GM12878 (cell line): ENCODE data around the gene GNB5. TPM values are rescaled to one million over a fixed set of nuclear protein-coding genes. Genes with fewer than 3 reads are reported as not detected.
A peak's percentile ranks its signal among the peaks of the same experiment; 100 is the strongest.

Source experiments
- HDAC6 ChIP-seq: fragments of 200-600 bp; sonication (generic); IDR thresholded peaks from one replicate; pipeline ENCODE4 v1.8.0; 2017; ENCODE audit warnings: antibody characterized with exemption; ENCODE audit not compliant: unreplicated experiment
- MXI1 ChIP-seq: fragments of 150-350 bp; IDR thresholded peaks from 2 replicates; pipeline ENCODE4 v1.6.1; 2011; ENCODE audit warnings: low read depth, mild to moderate bottlenecking, inconsistent platforms, low read length, improper control_type of control experiment
- MYB ChIP-seq: fragments of 150-350 bp; IDR thresholded peaks from 2 replicates; pipeline ENCODE4 v1.6.1; 2014; ENCODE audit warnings: mild to moderate bottlenecking, low read depth, low read length, borderline replicate concordance
- RAD21 ChIP-seq: IDR thresholded peaks from 2 replicates; pipeline ENCODE4 v1.6.1; 2011; ENCODE audit warnings: mild to moderate bottlenecking, low read depth, low read length, moderate library complexity; ENCODE audit not compliant: insufficient read depth
- SPI1 ChIP-seq: IDR thresholded peaks from 2 replicates; pipeline ENCODE4 v1.6.1; 2011; ENCODE audit warnings: low read depth, mild to moderate bottlenecking, low read length, moderate library complexity, borderline replicate concordance; ENCODE audit not compliant: insufficient read depth
- STAT1 ChIP-seq: fragments of 450-650 bp; conservative IDR thresholded peaks from 2 replicates; pipeline ENCODE4 v1.6.1; 2014; ENCODE audit warnings: antibody characterized with exemption, mild to moderate bottlenecking
- STAT3 ChIP-seq: IDR thresholded peaks from 2 replicates; pipeline ENCODE4 v1.6.1; 2011; ENCODE audit warnings: low read depth, low read length, improper control_type of control experiment
- TARDBP ChIP-seq: IDR thresholded peaks from 2 replicates; pipeline ENCODE4 v1.6.1; 2016; ENCODE audit warnings: borderline replicate concordance
- ZNF207 ChIP-seq: fragments of 450-650 bp; IDR thresholded peaks from 2 replicates; pipeline ENCODE4 v1.6.1; 2014; ENCODE audit warnings: antibody characterized with exemption, mild to moderate bottlenecking, borderline replicate concordance
- polyA plus RNA-seq, 11 experiments: library from polyadenylated mRNA; depleted of rRNA in 4 of 11; unstranded in 6 of 11; stranded (reverse) in 5 of 11; fragments of >200 nt; fragmentation: Nextera tagmentation in 4 of 11; fragmentation: Illumina TruSeq in 1 of 11; extraction: Ambion mirVana in 4 of 11; extraction: Trizol in 1 of 11; gene quantifications; 1 replicate in 1 of 11; 2 replicates in 10 of 11; pipeline versions ENCODE4 v1.2.1 to v1.2.3, GENCODE V29; 2011 to 2016; ENCODE audit warnings: inconsistent platforms in 2 of 11, missing spikeins in 2 of 11, low read depth in 1 of 11
- total RNA-seq, 4 experiments: library from RNA; depleted of rRNA in 3 of 4; stranded (reverse); fragments of >200 nt in 3 of 4; fragmentation: Illumina TruSeq in 1 of 4; extraction: Trizol in 1 of 4; gene quantifications; 2 replicates each; pipeline versions ENCODE4 v1.2.1 to v1.2.3, GENCODE V29; 2013 to 2021
- TF ChIP-seq, protein P1 (sequence below): fragments of 450-650 bp; IDR thresholded peaks from 2 replicates; pipeline ENCODE4 v1.6.1; 2018; ENCODE audit warnings: mild to moderate bottlenecking, low read depth, moderate library complexity; ENCODE audit not compliant: partially characterized antibody
- TF ChIP-seq, protein P2 (sequence below): fragments of 450-650 bp; formaldehyde crosslinking; IDR thresholded peaks from 2 replicates; pipeline ENCODE4 v1.5.0; 2022; ENCODE audit warnings: mild to moderate bottlenecking, missing genetic modification characterization
- TF ChIP-seq, protein P3 (sequence below): fragments of 450-650 bp; IDR thresholded peaks from 2 replicates; pipeline ENCODE4 v1.6.1; 2014; ENCODE audit warnings: mild to moderate bottlenecking
- TF ChIP-seq, protein P4 (sequence below): fragments of 450-650 bp; IDR thresholded peaks from 2 replicates; pipeline ENCODE4 v1.6.1; 2017; ENCODE audit warnings: mild to moderate bottlenecking, moderate library complexity
- TF ChIP-seq, protein P5 (sequence below): IDR thresholded peaks from 2 replicates; pipeline ENCODE4 v1.6.1; 2012; ENCODE audit warnings: low read length, inconsistent platforms

The GNB5 gene
- total and polyA plus RNA-seq, 10 of the 15 experiments (the other 5 are each of a cell fraction or from before 2014, with no cell fraction given) = 2.4 to 25.9 (median 15.2) TPM

DNA sequence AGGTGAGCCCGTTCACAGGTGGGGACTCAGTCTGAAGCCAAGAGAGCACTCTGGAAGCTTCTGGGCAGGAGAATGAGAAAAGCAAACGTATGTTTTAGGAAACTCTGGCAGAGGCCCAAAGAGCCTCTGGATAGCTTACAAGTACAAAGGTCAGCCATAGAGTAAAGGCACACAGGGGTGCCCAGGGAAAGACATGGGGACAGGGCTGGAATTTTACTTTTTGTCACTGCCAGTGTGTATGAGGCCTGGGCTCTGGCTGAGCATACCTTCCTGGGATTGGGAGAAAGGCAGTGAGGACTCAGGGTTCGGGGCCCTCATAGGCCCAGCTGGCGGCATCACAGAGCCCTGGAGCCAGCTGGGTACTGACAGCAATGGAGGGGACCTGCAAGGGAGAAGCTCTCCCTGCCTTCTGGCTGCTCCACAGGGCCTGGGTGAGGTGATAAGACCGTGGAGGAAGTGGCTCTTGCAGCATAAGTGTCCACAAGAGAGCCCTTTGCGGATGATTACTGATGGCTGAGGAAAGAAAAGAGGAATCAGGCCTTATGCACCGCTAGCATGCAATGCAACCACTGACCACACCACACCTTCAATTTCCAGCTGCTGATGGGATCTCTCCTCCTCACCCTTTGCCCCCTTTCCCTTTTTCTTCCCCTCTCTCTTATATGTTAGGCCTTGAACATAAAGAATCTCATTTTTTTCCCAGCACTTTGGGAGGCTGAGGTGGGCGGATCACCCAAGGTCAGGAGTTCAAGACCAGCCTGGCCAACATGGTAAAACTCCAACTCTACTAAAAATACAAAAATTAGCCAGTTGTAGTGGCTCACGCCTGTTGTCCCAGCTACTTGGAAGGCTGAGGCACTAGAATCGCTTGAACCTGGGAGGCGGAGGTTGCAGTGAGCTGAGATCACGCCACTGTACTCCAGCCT, 53.5 kb downstream of the GNB5 start (continued):
- TF ChIP-seq, protein P1, sequence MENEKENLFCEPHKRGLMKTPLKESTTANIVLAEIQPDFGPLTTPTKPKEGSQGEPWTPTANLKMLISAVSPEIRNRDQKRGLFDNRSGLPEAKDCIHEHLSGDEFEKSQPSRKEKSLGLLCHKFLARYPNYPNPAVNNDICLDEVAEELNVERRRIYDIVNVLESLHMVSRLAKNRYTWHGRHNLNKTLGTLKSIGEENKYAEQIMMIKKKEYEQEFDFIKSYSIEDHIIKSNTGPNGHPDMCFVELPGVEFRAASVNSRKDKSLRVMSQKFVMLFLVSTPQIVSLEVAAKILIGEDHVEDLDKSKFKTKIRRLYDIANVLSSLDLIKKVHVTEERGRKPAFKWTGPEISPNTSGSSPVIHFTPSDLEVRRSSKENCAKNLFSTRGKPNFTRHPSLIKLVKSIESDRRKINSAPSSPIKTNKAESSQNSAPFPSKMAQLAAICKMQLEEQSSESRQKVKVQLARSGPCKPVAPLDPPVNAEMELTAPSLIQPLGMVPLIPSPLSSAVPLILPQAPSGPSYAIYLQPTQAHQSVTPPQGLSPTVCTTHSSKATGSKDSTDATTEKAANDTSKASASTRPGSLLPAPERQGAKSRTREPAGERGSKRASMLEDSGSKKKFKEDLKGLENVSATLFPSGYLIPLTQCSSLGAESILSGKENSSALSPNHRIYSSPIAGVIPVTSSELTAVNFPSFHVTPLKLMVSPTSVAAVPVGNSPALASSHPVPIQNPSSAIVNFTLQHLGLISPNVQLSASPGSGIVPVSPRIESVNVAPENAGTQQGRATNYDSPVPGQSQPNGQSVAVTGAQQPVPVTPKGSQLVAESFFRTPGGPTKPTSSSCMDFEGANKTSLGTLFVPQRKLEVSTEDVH = no peak
- no peak for TF ChIP-seq STAT1
- TF ChIP-seq MXI1 = no peak
- TF ChIP-seq RAD21 = no peak
- TF ChIP-seq, protein P2, sequence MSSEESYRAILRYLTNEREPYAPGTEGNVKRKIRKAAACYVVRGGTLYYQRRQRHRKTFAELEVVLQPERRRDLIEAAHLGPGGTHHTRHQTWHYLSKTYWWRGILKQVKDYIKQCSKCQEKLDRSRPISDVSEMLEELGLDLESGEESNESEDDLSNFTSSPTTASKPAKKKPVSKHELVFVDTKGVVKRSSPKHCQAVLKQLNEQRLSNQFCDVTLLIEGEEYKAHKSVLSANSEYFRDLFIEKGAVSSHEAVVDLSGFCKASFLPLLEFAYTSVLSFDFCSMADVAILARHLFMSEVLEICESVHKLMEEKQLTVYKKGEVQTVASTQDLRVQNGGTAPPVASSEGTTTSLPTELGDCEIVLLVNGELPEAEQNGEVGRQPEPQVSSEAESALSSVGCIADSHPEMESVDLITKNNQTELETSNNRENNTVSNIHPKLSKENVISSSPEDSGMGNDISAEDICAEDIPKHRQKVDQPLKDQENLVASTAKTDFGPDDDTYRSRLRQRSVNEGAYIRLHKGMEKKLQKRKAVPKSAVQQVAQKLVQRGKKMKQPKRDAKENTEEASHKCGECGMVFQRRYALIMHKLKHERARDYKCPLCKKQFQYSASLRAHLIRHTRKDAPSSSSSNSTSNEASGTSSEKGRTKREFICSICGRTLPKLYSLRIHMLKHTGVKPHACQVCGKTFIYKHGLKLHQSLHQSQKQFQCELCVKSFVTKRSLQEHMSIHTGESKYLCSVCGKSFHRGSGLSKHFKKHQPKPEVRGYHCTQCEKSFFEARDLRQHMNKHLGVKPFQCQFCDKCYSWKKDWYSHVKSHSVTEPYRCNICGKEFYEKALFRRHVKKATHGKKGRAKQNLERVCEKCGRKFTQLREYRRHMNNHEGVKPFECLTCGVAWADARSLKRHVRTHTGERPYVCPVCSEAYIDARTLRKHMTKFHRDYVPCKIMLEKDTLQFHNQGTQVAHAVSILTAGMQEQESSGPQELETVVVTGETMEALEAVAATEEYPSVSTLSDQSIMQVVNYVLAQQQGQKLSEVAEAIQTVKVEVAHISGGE (CRISPR knock-in tag) = no peak
- TF ChIP-seq SPI1 = peak; percentile 68; the same call in 1 of the 2 replicates
- TF ChIP-seq TARDBP = no peak
- TF ChIP-seq, protein P3, sequence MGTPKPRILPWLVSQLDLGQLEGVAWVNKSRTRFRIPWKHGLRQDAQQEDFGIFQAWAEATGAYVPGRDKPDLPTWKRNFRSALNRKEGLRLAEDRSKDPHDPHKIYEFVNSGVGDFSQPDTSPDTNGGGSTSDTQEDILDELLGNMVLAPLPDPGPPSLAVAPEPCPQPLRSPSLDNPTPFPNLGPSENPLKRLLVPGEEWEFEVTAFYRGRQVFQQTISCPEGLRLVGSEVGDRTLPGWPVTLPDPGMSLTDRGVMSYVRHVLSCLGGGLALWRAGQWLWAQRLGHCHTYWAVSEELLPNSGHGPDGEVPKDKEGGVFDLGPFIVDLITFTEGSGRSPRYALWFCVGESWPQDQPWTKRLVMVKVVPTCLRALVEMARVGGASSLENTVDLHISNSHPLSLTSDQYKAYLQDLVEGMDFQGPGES = no peak
- TF ChIP-seq HDAC6 = no peak
- TF ChIP-seq, protein P4, sequence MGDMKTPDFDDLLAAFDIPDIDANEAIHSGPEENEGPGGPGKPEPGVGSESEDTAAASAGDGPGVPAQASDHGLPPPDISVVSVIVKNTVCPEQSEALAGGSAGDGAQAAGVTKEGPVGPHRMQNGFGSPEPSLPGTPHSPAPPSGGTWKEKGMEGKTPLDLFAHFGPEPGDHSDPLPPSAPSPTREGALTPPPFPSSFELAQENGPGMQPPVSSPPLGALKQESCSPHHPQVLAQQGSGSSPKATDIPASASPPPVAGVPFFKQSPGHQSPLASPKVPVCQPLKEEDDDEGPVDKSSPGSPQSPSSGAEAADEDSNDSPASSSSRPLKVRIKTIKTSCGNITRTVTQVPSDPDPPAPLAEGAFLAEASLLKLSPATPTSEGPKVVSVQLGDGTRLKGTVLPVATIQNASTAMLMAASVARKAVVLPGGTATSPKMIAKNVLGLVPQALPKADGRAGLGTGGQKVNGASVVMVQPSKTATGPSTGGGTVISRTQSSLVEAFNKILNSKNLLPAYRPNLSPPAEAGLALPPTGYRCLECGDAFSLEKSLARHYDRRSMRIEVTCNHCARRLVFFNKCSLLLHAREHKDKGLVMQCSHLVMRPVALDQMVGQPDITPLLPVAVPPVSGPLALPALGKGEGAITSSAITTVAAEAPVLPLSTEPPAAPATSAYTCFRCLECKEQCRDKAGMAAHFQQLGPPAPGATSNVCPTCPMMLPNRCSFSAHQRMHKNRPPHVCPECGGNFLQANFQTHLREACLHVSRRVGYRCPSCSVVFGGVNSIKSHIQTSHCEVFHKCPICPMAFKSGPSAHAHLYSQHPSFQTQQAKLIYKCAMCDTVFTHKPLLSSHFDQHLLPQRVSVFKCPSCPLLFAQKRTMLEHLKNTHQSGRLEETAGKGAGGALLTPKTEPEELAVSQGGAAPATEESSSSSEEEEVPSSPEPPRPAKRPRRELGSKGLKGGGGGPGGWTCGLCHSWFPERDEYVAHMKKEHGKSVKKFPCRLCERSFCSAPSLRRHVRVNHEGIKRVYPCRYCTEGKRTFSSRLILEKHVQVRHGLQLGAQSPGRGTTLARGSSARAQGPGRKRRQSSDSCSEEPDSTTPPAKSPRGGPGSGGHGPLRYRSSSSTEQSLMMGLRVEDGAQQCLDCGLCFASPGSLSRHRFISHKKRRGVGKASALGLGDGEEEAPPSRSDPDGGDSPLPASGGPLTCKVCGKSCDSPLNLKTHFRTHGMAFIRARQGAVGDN = 0 out of 2 replicates have a peak, but pooled peaks have one; percentile 20
- no peak for TF ChIP-seq STAT3
- TF ChIP-seq MYB = no peak
- TF ChIP-seq, protein P5, sequence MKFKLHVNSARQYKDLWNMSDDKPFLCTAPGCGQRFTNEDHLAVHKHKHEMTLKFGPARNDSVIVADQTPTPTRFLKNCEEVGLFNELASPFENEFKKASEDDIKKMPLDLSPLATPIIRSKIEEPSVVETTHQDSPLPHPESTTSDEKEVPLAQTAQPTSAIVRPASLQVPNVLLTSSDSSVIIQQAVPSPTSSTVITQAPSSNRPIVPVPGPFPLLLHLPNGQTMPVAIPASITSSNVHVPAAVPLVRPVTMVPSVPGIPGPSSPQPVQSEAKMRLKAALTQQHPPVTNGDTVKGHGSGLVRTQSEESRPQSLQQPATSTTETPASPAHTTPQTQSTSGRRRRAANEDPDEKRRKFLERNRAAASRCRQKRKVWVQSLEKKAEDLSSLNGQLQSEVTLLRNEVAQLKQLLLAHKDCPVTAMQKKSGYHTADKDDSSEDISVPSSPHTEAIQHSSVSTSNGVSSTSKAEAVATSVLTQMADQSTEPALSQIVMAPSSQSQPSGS = no peak
- TF ChIP-seq ZNF207 = no peak
